Caco-2 (cell line): ENCODE results near the gene PIAS2. TPM values are rescaled to one million over a fixed set of nuclear protein-coding genes. Genes with fewer than 3 reads are reported as not detected.

Experiments
- BruUV-seq: library from RNA; stranded (reverse); fragments of 400-500 nt; replicated peaks from 2 replicates; lab custom pipeline; 2021; lab: Mats Ljungman, UMichigan
- CTCF ChIA-PET: fragments of 300-600 bp; sonication (Branson Sonifier 250); formaldehyde crosslinking; loops from one replicate; lab custom pipeline; 2022; ENCODE audit warnings: antibody characterized with exemption; lab: Charles Lee
- POLR2A ChIA-PET: fragments of 300-600 bp; sonication (Branson Sonifier 250); formaldehyde crosslinking; loops from one replicate; lab custom pipeline; 2022; ENCODE audit warnings: antibody characterized with exemption; lab: Charles Lee
- DNase-seq, 2 experiments: peaks; one replicate each; pipeline versions ENCODE4 v3.0.0 to v3.0.0-alpha.2; 2020 to 2022
- H3K27me3 ChIP-seq: replicated peaks from 2 replicates; pipeline ENCODE4 v1.6.0; 2011; ENCODE audit warnings: low read length; ENCODE audit not compliant: control insufficient read depth, insufficient read depth
- H3K36me3 ChIP-seq: 2 replicates; pipeline ENCODE4 v1.5.1; 2011; ENCODE audit warnings: low read length; ENCODE audit not compliant: control insufficient read depth, insufficient read depth
- H3K4me1 ChIP-seq: fragments of 250-450 bp; sonication (Bioruptor Pico); 2 replicates; pipeline ENCODE4 v1.5.1; 2020; ENCODE audit warnings: mild to moderate bottlenecking
- H3K4me3 ChIP-seq: 2 replicates; pipeline ENCODE4 v1.5.1; 2011; ENCODE audit warnings: low read depth, mild to moderate bottlenecking, control low read depth, low read length
- H3K9me3 ChIP-seq: fragments of 250-450 bp; sonication (Bioruptor Pico); 2 replicates; pipeline ENCODE4 v1.5.1; 2020; ENCODE audit warnings: mild to moderate bottlenecking, moderate library complexity
- H3K27ac Mint-ChIP-seq: one replicate; pipeline ENCODE4 v1.8.0; 2022; ENCODE audit warnings: mixed read lengths; ENCODE audit not compliant: unreplicated experiment
- H3K27me3 Mint-ChIP-seq: one replicate; pipeline ENCODE4 v1.8.0; 2022; ENCODE audit warnings: mixed read lengths; ENCODE audit not compliant: insufficient read depth, unreplicated experiment
- H3K36me3 Mint-ChIP-seq: one replicate; pipeline ENCODE4 v1.8.0; 2022; ENCODE audit warnings: mild to moderate bottlenecking, mixed read lengths; ENCODE audit not compliant: insufficient read depth, unreplicated experiment
- H3K4me1 Mint-ChIP-seq: one replicate; pipeline ENCODE4 v1.8.0; 2022; ENCODE audit warnings: low read depth, mixed read lengths; ENCODE audit not compliant: unreplicated experiment
- H3K4me3 Mint-ChIP-seq: one replicate; pipeline ENCODE4 v1.8.0; 2022; ENCODE audit warnings: mild to moderate bottlenecking, moderate library complexity, mixed read lengths; ENCODE audit not compliant: unreplicated experiment
- H3K9me3 Mint-ChIP-seq: one replicate; pipeline ENCODE4 v1.8.0; 2022; ENCODE audit warnings: mixed read lengths; ENCODE audit not compliant: unreplicated experiment
- intact Hi-C: fragments of 100-400 bp; cut with micrococcal nuclease; formaldehyde crosslinking; loops from one replicate; pipeline ENCODE4 v1.10.0; 2022; ENCODE audit not compliant: unreplicated experiment
- total RNA-seq: library from RNA; stranded (reverse); gene quantifications from 2 replicates; pipeline ENCODE4 v1.2.3, GENCODE V29; 2022
- TF ChIP-seq, protein P1 (sequence below), 2 experiments: fragments of 200-600 bp in 1 of 2; IDR thresholded peaks; 1 replicate in 1 of 2; 2 replicates in 1 of 2; pipeline versions ENCODE4 v1.5.1 to v1.8.0; 2011 to 2022; ENCODE audit warnings: antibody characterized with exemption in 1 of 2, control low read depth in 1 of 2, inconsistent platforms in 1 of 2, low read depth in 1 of 2, low read length in 1 of 2, mild to moderate bottlenecking in 1 of 2, moderate library complexity in 1 of 2; ENCODE audit not compliant: insufficient read depth in 1 of 2, severe bottlenecking in 1 of 2, unreplicated experiment in 1 of 2

Gene PIAS2
- total RNA-seq, 1 experiment from 2014 or later, result 16.2 TPM

DNA sequence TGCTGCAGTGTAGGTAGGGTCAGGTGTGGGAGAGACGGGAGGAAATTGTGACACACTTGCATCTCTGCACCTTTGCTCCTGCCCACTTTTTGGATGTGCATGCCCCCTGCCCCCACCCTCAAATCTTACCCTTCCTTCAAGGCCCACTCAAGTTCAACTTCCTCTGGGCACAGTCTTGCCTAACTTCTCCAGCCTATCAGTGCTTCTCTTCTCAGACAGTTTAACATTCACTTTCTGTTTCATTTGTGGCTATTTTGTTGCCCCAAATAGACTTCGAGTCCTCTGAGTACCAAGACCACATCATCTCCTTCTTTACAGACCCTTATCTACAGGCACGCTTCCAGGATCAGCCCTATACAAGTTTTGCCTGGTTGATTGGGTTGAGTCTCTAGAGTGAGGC lies 163.1 kb downstream of the PIAS2 start:
- Histone ChIP-seq H3K4me3 (no peak overlapping the region), H3K27me3 (no peaks in the 10 kb centered on the region), H3K36me3 (no peaks in the 10 kb centered on the region), H3K4me1 (no peaks in the 10 kb centered on the region), H3K9me3 (no peaks in the 10 kb centered on the region)
- H3K9me3 Mint-ChIP-seq, result no peaks in the 10 kb centered on the region
- H3K4me1 Mint-ChIP-seq, result no peaks in the 10 kb centered on the region
- intact Hi-C loops, result no loop called here
- H3K27ac Mint-ChIP-seq, result no peak overlapping the region
- no peak for DNase-seq
- CTCF ChIA-PET, result no interaction called here
- H3K36me3 Mint-ChIP-seq, result no peaks in the 10 kb centered on the region
- POLR2A ChIA-PET, result no interaction called here
- peaks cover 13% of the 10 kb centered on the region for H3K27me3 Mint-ChIP-seq
- H3K4me3 Mint-ChIP-seq, result no peak overlapping the region
- BruUV-seq, result no TSS peak
- TF ChIP-seq, protein P1, sequence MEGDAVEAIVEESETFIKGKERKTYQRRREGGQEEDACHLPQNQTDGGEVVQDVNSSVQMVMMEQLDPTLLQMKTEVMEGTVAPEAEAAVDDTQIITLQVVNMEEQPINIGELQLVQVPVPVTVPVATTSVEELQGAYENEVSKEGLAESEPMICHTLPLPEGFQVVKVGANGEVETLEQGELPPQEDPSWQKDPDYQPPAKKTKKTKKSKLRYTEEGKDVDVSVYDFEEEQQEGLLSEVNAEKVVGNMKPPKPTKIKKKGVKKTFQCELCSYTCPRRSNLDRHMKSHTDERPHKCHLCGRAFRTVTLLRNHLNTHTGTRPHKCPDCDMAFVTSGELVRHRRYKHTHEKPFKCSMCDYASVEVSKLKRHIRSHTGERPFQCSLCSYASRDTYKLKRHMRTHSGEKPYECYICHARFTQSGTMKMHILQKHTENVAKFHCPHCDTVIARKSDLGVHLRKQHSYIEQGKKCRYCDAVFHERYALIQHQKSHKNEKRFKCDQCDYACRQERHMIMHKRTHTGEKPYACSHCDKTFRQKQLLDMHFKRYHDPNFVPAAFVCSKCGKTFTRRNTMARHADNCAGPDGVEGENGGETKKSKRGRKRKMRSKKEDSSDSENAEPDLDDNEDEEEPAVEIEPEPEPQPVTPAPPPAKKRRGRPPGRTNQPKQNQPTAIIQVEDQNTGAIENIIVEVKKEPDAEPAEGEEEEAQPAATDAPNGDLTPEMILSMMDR (IDR thresholded peaks at IDR 0.05; ENCODE audit: insufficient read depth in 1 of 2, low read depth in 1 of 2, low read length in 1 of 2, severe bottlenecking in 1 of 2, unreplicated experiment in 1 of 2), result no peak

Other genes with a start within 250 kb of the PIAS2 start
- not detected in 2 replicates for gene ST8SIA5, start 160.5 kb downstream of the PIAS2 start, total RNA-seq
- not detected in 2 replicates for gene KATNAL2, start 95 bp upstream of the PIAS2 start, total RNA-seq
- gene ELOA2, start 118.1 kb upstream of the PIAS2 start, total RNA-seq, result not detected in 2 replicates
- 14.7 and 15.5 TPM in 2 replicates for gene HDHD2, start 233.0 kb upstream of the PIAS2 start, total RNA-seq